Measurements from ENCODE around the gene KIF21A.
"Not testable (repeated sequence)": the region's sequence is repeated elsewhere in the genome, so short reads cannot be mapped to it uniquely, and the experiment has no call there.

Gene KIF21A

GRCh38 chr12:39309516-39309915, 133.4 kb downstream of the KIF21A start:
- Mint-ChIP-seq H3K27me3 (no peaks in the 10 kb centered on the region), H3K4me3 (no peak overlapping the region), H3K9me3 (no peaks in the 10 kb centered on the region), H3K36me3 (ENCODE audit: insufficient read depth) (peaks cover 32% of the 10 kb centered on the region), H3K4me1 (no peaks in the 10 kb centered on the region), H3K27ac (ENCODE audit: low read depth) (no peak overlapping the region)
- ATAC-seq (replicated peaks; ENCODE audit: extremely low read depth, poor library complexity, severe bottlenecking) = no peak
- no peak for DNase-seq (ENCODE audit: low spot score in 2 of 2)

GRCh38 chr12:39301422-39301821, 141.5 kb downstream of the KIF21A start:
- ATAC-seq (replicated peaks; ENCODE audit: extremely low read depth, poor library complexity, severe bottlenecking) = no peak
- Mint-ChIP-seq H3K27me3 (no peaks in the 10 kb centered on the region), H3K36me3 (ENCODE audit: insufficient read depth) (peaks cover 25% of the 10 kb centered on the region), H3K9me3 (no peaks in the 10 kb centered on the region), H3K27ac (ENCODE audit: low read depth) (no peak overlapping the region), H3K4me3 (no peak overlapping the region), H3K4me1 (peaks cover 12% of the 10 kb centered on the region)
- no peak for DNase-seq (ENCODE audit: low spot score in 2 of 2)

DNA sequence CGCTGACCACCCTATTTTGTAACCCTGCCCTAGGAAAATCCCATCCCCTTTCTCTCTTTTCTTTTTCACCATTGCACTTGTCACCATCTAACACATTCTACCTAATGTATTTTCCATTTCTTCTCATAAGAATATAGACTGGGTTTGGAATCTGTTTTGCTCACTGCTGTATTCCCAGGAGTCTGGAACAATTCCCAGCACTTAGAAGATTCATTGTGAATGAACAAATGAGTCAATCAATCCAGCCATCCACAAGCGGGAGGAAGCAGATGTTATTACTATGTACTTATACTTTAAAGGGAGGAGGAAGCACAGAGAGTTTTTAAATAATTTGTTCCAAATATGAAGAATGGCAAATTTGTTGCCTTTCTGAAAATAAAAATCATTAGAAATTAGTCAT, 142.1 kb downstream of the KIF21A start:
- H3K9me3 Mint-ChIP-seq = no peaks in the 10 kb centered on the region
- DNase-seq (ENCODE audit: low spot score in 2 of 2) (no peak), ATAC-seq (replicated peaks; ENCODE audit: extremely low read depth, poor library complexity, severe bottlenecking) (no peak)
- H3K36me3 Mint-ChIP-seq (ENCODE audit: insufficient read depth) = peaks cover 23% of the 10 kb centered on the region
- peaks cover 13% of the 10 kb centered on the region for H3K4me1 Mint-ChIP-seq
- H3K27ac Mint-ChIP-seq (ENCODE audit: low read depth) = no peak overlapping the region
- no peaks in the 10 kb centered on the region for H3K27me3 Mint-ChIP-seq
- H3K4me3 Mint-ChIP-seq = no peak overlapping the region

GRCh38 chr12:39297891-39298290, 145.0 kb downstream of the KIF21A start:
- ATAC-seq (replicated peaks; ENCODE audit: extremely low read depth, poor library complexity, severe bottlenecking) (no peak), DNase-seq (ENCODE audit: low spot score in 2 of 2) (no peak)
- Mint-ChIP-seq H3K36me3 (ENCODE audit: insufficient read depth) (peaks cover 19% of the 10 kb centered on the region), H3K4me1 (peaks cover 13% of the 10 kb centered on the region), H3K4me3 (no peak overlapping the region), H3K27ac (ENCODE audit: low read depth) (no peak overlapping the region), H3K27me3 (no peaks in the 10 kb centered on the region), H3K9me3 (no peaks in the 10 kb centered on the region)

DNA sequence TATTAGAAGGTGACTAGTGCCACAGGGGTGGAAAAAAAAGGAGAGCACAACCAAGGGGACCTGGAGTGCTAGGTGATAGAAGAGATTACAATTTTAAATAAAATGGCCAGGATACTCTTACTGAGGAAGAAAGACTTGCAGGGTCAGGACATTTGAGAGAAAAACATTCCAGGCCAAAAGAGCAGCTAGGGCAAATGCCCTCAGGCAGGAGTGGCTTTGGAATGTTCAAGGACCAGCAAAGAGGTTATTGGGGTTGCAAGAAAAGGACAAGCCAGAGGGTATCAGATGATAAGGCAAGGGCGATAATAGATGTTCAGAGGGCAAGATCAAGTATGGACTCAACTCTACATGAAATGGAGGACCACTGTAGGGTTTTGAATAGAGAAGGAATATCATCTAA, 146.4 kb downstream of the KIF21A start:
- Mint-ChIP-seq H3K36me3 (ENCODE audit: insufficient read depth) (peaks cover 14% of the 10 kb centered on the region), H3K27ac (ENCODE audit: low read depth) (peak overlapping the region; percentile 16), H3K4me1 (peaks cover 13% of the 10 kb centered on the region), H3K9me3 (no peaks in the 10 kb centered on the region), H3K27me3 (no peaks in the 10 kb centered on the region), H3K4me3 (no peak overlapping the region)
- ATAC-seq (replicated peaks; ENCODE audit: extremely low read depth, poor library complexity, severe bottlenecking) (no peak), DNase-seq (ENCODE audit: low spot score in 2 of 2) (no peak)

DNA sequence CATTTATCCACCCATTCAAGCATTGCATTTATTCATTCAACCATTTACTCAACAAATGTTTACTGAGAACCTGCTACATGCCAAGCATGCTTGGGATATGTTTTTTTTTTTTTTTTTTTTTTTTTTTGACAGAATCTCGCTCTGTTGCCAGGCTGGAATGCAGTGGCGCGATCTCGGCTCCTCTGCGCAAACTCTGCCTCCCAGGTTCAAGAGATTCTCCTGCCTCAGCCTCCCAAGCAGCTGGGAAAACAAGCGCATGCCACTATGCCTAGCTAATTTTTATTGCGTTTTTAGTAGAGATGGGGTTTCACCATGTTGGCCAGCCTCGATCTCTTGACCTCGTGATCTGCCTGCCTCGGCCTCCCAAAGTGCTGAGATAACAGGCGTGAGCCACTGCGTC, 147.3 kb downstream of the KIF21A start:
- H3K27me3 Mint-ChIP-seq; DNase-seq (ENCODE audit: low spot score in 2 of 2); H3K4me3 Mint-ChIP-seq; ATAC-seq (replicated peaks; ENCODE audit: extremely low read depth, poor library complexity, severe bottlenecking); H3K9me3 Mint-ChIP-seq; H3K27ac Mint-ChIP-seq (ENCODE audit: low read depth): not testable (repeated sequence)
- peaks cover 15% of the 10 kb centered on the region for H3K36me3 Mint-ChIP-seq (ENCODE audit: insufficient read depth)
- peaks cover 14% of the 10 kb centered on the region for H3K4me1 Mint-ChIP-seq

DNA sequence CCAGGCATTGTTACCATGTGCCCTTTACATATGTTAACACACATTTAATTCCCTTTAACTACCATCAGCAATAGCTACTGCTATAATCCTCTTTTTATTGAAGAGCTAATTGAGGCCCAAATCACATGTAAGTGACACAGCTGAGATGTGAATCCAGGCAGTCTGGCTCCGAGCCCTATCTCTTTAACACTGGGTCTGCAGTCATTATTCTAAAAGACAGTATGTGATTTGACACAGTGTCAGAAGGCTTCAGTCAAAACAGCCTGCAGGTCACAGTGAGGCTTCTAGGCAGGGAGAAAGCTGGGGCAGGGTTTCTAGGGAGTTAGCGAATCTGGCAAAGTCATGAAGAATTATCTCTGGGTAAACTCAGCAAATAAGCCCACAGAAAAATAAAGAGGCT, 148.2 kb downstream of the KIF21A start:
- Mint-ChIP-seq H3K27me3 (no peaks in the 10 kb centered on the region), H3K36me3 (ENCODE audit: insufficient read depth) (peaks cover 16% of the 10 kb centered on the region), H3K4me1 (peaks cover 22% of the 10 kb centered on the region), H3K27ac (ENCODE audit: low read depth) (no peak overlapping the region), H3K9me3 (no peaks in the 10 kb centered on the region), H3K4me3 (no peak overlapping the region)
- no peak for DNase-seq (ENCODE audit: low spot score in 2 of 2)
- ATAC-seq (replicated peaks; ENCODE audit: extremely low read depth, poor library complexity, severe bottlenecking) = no peak

- no peaks in the 10 kb centered on the region for H3K9me3 Mint-ChIP-seq
- DNase-seq (ENCODE audit: low spot score in 2 of 2) (no peak), ATAC-seq (replicated peaks; ENCODE audit: extremely low read depth, poor library complexity, severe bottlenecking) (no peak)
- no peak overlapping the region for H3K4me3 Mint-ChIP-seq
- H3K36me3 Mint-ChIP-seq (ENCODE audit: insufficient read depth) = peaks cover 14% of the 10 kb centered on the region
- H3K27ac Mint-ChIP-seq (ENCODE audit: low read depth) = no peak overlapping the region
- no peaks in the 10 kb centered on the region for H3K27me3 Mint-ChIP-seq
- H3K4me1 Mint-ChIP-seq = peaks cover 16% of the 10 kb centered on the region
Observed at GRCh38 chr12:39292125-39292630, 150.7 kb downstream of the KIF21A start.

GRCh38 chr12:39287817-39288216, 155.1 kb downstream of the KIF21A start:
- Mint-ChIP-seq H3K27ac (ENCODE audit: low read depth) (no peak overlapping the region), H3K4me3 (no peak overlapping the region)

GRCh38 chr12:39287409-39287808, 155.5 kb downstream of the KIF21A start:
- Mint-ChIP-seq H3K9me3 (no peaks in the 10 kb centered on the region), H3K27ac (ENCODE audit: low read depth) (no peak overlapping the region), H3K4me1 (peaks cover 9% of the 10 kb centered on the region), H3K36me3 (ENCODE audit: insufficient read depth) (peaks cover 2% of the 10 kb centered on the region), H3K27me3 (peaks cover 6% of the 10 kb centered on the region), H3K4me3 (no peak overlapping the region)
- DNase-seq (ENCODE audit: low spot score in 2 of 2) (no peak), ATAC-seq (replicated peaks; ENCODE audit: extremely low read depth, poor library complexity, severe bottlenecking) (no peak)

More at GRCh38 chr12:39287817-39288216, 155.1 kb downstream of the KIF21A start:
- no peak for ATAC-seq (replicated peaks; ENCODE audit: extremely low read depth, poor library complexity, severe bottlenecking)
- no peak for DNase-seq (ENCODE audit: low spot score in 2 of 2)
- peaks cover 2% of the 10 kb centered on the region for H3K36me3 Mint-ChIP-seq (ENCODE audit: insufficient read depth)
- H3K4me1 Mint-ChIP-seq = peaks cover 9% of the 10 kb centered on the region
- no peaks in the 10 kb centered on the region for H3K9me3 Mint-ChIP-seq
- H3K27me3 Mint-ChIP-seq = peaks cover 6% of the 10 kb centered on the region

DNA sequence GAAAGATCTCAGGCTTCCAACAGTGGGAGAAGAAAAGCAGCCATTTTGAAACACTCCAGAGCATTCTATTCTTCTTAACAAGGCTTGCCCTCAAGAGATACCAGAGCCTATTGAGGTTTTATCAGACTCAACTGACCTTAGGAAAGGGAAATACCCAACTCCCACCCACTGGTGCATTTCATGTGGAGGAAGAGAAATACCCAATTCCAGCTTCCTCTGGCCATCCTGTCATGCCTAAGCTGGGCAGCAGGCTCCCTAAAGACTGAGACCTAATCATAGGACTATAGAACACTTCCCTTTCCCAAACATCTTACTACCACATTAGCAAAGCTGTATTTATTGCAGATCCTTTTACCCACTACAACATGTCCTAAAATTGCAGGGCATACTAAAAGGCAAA, 164.5 kb downstream of the KIF21A start:
- no peaks in the 10 kb centered on the region for H3K9me3 Mint-ChIP-seq
- H3K27ac Mint-ChIP-seq (ENCODE audit: low read depth) = no peak overlapping the region
- no peak for ATAC-seq (replicated peaks; ENCODE audit: extremely low read depth, poor library complexity, severe bottlenecking)
- peaks cover 25% of the 10 kb centered on the region for H3K27me3 Mint-ChIP-seq
- no peak for DNase-seq (ENCODE audit: low spot score in 2 of 2)
- H3K4me3 Mint-ChIP-seq = no peak overlapping the region
- peaks cover under 1% of the 10 kb centered on the region for H3K4me1 Mint-ChIP-seq
- H3K36me3 Mint-ChIP-seq (ENCODE audit: insufficient read depth) = no peaks in the 10 kb centered on the region

DNA sequence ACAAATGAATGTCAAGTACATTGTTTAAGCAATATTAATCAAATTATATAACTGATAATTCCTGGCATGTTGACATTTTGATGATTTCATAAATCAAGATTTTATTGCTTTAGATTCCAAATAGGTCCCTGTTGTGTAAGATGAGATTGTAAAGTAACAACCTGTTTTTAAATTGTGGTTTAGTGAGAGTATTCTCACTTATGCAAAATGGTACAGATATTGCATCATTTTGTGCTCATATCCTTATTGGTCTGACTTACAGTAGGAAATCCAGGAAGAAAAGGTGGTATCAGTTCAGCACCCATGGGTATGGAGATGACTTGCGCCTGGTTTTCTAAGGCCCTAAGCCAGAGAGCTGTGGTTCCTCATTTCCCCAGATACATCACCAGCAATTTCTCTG, 165.5 kb downstream of the KIF21A start:
- H3K27me3 Mint-ChIP-seq = peaks cover 33% of the 10 kb centered on the region
- H3K27ac Mint-ChIP-seq (ENCODE audit: low read depth) = no peak overlapping the region
- no peak for DNase-seq (ENCODE audit: low spot score in 2 of 2)
- H3K9me3 Mint-ChIP-seq = no peaks in the 10 kb centered on the region
- H3K36me3 Mint-ChIP-seq (ENCODE audit: insufficient read depth) = no peaks in the 10 kb centered on the region
- ATAC-seq (replicated peaks; ENCODE audit: extremely low read depth, poor library complexity, severe bottlenecking) = no peak
- peaks cover 6% of the 10 kb centered on the region for H3K4me1 Mint-ChIP-seq
- no peak overlapping the region for H3K4me3 Mint-ChIP-seq

- H3K9me3 Mint-ChIP-seq = no peaks in the 10 kb centered on the region
- peaks cover 6% of the 10 kb centered on the region for H3K4me1 Mint-ChIP-seq
- H3K27ac Mint-ChIP-seq (ENCODE audit: low read depth) = no peak overlapping the region
Observed at GRCh38 chr12:39275846-39276245, 167.1 kb downstream of the KIF21A start.

More at GRCh38 chr12:39275846-39276245, 167.1 kb downstream of the KIF21A start:
- no peak for DNase-seq (ENCODE audit: low spot score in 2 of 2)
- H3K36me3 Mint-ChIP-seq (ENCODE audit: insufficient read depth) = no peaks in the 10 kb centered on the region
- no peak for ATAC-seq (replicated peaks; ENCODE audit: extremely low read depth, poor library complexity, severe bottlenecking)
- H3K27me3 Mint-ChIP-seq = peaks cover 33% of the 10 kb centered on the region
- no peak overlapping the region for H3K4me3 Mint-ChIP-seq
